ENCODE measurements around the gene PPFIA4.

PPFIA4 gene

DNA sequence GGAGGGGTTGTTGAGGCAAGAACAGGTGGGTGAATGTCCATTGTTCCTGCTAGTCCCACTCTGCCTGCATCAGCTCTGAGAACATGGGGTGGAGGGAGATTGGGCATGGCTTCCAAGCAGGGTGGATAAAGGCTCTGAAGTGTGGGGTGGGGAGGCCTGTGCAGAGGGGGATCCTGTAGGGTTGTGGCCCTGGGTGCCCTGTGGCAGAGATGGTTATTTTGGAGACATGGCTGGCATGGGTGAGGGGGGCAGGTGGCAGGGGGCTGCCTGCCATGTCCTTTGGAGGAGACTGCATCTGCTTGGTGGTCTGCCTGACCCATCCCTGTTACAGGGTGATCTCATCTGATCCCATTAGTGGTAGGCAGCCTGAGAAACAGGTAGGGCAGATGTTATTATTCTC lies 48.3 kb downstream of the PPFIA4 start:
- DNase-seq (ENCODE audit: extremely low read depth, insufficient read length), result no peak
- Histone ChIP-seq H3K4me3 (replicated peaks; ENCODE audit: low read depth, low read length) (no peak overlapping the region), H3K36me3 (ENCODE audit: control insufficient read depth, insufficient read depth, low read length) (no peaks in the 10 kb centered on the region), H3K27me3 (replicated peaks; ENCODE audit: control insufficient read depth, insufficient read depth, low read length) (peaks cover 3% of the 10 kb centered on the region)
- TF ChIP-seq, protein P1, sequence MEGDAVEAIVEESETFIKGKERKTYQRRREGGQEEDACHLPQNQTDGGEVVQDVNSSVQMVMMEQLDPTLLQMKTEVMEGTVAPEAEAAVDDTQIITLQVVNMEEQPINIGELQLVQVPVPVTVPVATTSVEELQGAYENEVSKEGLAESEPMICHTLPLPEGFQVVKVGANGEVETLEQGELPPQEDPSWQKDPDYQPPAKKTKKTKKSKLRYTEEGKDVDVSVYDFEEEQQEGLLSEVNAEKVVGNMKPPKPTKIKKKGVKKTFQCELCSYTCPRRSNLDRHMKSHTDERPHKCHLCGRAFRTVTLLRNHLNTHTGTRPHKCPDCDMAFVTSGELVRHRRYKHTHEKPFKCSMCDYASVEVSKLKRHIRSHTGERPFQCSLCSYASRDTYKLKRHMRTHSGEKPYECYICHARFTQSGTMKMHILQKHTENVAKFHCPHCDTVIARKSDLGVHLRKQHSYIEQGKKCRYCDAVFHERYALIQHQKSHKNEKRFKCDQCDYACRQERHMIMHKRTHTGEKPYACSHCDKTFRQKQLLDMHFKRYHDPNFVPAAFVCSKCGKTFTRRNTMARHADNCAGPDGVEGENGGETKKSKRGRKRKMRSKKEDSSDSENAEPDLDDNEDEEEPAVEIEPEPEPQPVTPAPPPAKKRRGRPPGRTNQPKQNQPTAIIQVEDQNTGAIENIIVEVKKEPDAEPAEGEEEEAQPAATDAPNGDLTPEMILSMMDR (IDR thresholded peaks at IDR 0.05; ENCODE audit: insufficient read depth, low read length, poor library complexity, severe bottlenecking), result no peak

DNA sequence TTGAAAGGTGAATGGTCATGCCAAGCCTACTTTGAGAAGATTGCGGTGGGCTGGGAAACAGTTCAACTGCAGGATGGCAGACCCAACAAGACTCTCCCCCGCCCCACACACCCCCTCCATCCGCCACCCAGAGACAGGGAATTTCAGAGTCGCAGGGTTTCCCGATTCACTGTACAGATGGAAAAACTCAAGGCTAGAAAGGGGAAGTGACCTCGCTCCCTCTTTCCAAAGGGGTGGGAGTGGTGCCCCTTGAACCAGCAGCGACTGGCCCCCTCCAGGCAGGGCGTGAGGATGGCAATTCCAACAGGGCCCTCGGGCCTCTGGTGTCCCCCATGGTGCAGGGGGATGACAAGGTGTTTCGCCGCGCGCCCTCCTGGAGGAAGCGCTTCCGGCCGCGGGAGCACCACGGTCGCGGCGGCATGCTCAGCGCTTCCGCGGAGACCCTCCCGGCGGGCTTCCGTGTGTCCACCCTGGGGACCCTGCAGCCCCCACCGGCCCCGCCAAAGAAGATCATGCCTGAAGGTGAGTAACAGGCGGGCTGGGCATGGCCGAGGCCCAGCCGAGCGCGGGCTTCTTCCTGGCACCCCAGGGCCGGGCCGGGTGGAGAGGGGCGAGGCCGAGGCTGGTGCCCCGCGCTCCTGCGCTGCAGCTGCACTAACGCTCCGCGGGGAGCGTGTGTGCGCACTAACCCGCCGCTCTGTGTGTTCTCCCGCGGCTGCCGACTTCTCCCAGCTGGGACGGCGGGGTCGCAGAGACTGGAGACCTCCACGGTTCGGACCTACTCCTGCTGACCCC lies 49.1 kb downstream of the PPFIA4 start:
- H3K4me3 ChIP-seq (replicated peaks; ENCODE audit: low read depth, low read length), result no peak overlapping the region
- TF ChIP-seq, protein P1 (IDR thresholded peaks at IDR 0.05; ENCODE audit: insufficient read depth, low read length, poor library complexity, severe bottlenecking), result no peak
- no peaks in the 10 kb centered on the region for H3K36me3 ChIP-seq (ENCODE audit: control insufficient read depth, insufficient read depth, low read length)
- peaks cover 3% of the 10 kb centered on the region for H3K27me3 ChIP-seq (replicated peaks; ENCODE audit: control insufficient read depth, insufficient read depth, low read length)
- DNase-seq (ENCODE audit: extremely low read depth, insufficient read length), result no peak

DNA sequence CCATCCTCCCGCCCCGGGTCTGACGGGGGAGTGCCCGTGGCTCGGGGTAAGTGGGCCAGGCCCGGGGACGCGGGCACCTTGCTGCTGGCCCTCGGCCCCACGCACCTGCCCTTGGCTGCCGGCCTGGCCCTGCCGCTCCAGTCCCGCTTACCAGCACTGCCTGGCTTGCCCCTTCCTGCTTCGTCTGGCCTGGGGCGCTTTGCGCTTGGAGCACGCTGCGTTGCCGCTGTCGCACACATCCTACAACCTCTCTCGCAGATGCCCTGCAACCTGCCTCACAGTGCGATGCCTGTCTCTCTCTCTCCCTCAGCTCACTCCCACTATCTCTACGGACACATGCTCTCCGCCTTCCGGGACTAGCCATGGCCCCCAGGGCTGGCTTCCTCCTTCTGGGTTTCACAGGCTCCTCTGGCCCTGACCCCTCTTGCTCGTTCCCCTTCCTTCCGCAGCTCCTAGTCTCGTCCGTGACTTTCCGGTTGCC lies 49.8 kb downstream of the PPFIA4 start:
- H3K4me3 ChIP-seq (replicated peaks; ENCODE audit: low read depth, low read length), result no peak overlapping the region
- no peak for DNase-seq (ENCODE audit: extremely low read depth, insufficient read length)
- H3K27me3 ChIP-seq (replicated peaks; ENCODE audit: control insufficient read depth, insufficient read depth, low read length), result peaks cover 3% of the 10 kb centered on the region
- TF ChIP-seq, protein P1 (IDR thresholded peaks at IDR 0.05; ENCODE audit: insufficient read depth, low read length, poor library complexity, severe bottlenecking), result no peak
- H3K36me3 ChIP-seq (ENCODE audit: control insufficient read depth, insufficient read depth, low read length), result no peaks in the 10 kb centered on the region

DNA sequence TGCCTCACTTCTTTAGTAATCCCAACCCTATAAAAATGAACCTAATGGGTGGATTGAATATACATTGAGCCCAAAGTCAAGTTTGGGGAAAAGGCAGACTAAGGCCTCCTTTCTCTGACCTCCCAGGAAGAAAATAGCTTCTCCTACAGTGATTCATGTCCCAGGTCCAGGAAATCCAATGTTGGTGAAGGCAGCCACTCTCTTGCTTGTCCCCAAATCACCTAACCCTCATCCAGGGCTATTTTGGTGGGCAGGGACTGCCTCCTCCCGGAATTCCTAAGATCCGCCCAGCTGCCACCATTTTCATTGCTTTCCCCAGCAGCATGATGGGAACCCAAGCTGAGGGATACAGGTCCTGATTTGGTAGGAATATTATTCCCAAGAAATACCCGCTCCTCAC lies 51.1 kb downstream of the PPFIA4 start:
- Histone ChIP-seq H3K36me3 (ENCODE audit: control insufficient read depth, insufficient read depth, low read length) (no peaks in the 10 kb centered on the region), H3K27me3 (replicated peaks; ENCODE audit: control insufficient read depth, insufficient read depth, low read length) (peaks cover 3% of the 10 kb centered on the region), H3K4me3 (replicated peaks; ENCODE audit: low read depth, low read length) (no peak overlapping the region)
- no peak for DNase-seq (ENCODE audit: extremely low read depth, insufficient read length)
- TF ChIP-seq, protein P1 (IDR thresholded peaks at IDR 0.05; ENCODE audit: insufficient read depth, low read length, poor library complexity, severe bottlenecking), result no peak

DNA sequence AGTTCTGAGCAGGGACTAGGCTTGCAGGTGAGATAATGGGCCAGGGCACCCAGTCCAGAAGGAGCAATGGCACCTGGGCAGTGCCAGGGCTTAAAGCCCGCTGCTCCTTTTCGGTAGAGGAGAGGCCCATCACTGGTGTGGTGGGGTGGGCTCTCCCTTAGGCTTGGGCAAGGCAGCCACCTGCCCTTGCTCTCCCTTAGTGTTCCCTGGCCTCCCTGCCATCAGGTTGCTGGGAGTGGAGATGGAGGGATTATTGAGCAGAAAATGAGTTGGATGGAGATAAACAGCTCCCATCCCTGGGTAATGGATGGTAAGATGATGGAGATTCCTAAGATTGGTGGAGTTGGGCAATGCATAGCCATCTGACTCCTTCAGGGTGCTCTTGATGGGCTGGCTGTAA lies 51.7 kb downstream of the PPFIA4 start:
- H3K27me3 ChIP-seq (replicated peaks; ENCODE audit: control insufficient read depth, insufficient read depth, low read length), result peaks cover 3% of the 10 kb centered on the region
- no peaks in the 10 kb centered on the region for H3K36me3 ChIP-seq (ENCODE audit: control insufficient read depth, insufficient read depth, low read length)
- DNase-seq (ENCODE audit: extremely low read depth, insufficient read length), result no peak
- H3K4me3 ChIP-seq (replicated peaks; ENCODE audit: low read depth, low read length), result no peak overlapping the region
- TF ChIP-seq, protein P1 (IDR thresholded peaks at IDR 0.05; ENCODE audit: insufficient read depth, low read length, poor library complexity, severe bottlenecking), result no peak
